OCI-LY7 (cell line): ENCODE data around the gene DDIT4. TPM values are rescaled to one million over a fixed set of nuclear protein-coding genes. Genes with fewer than 3 reads are reported as not detected.

ENCODE experiments used
- BruUV-seq: library from RNA; stranded (reverse); fragments of 400-500 nt; replicated peaks from 2 replicates; lab custom pipeline; 2021; lab: Mats Ljungman, UMichigan
- CTCF ChIA-PET: fragments of 300-600 bp; sonication (Branson Sonifier 250); formaldehyde crosslinking; loops from one replicate; lab custom pipeline; 2022; ENCODE audit warnings: antibody characterized with exemption; ENCODE audit not compliant: unreplicated experiment; lab: Charles Lee
- POLR2A ChIA-PET: fragments of 300-600 bp; sonication (Branson Sonifier 250); formaldehyde crosslinking; loops from one replicate; lab custom pipeline; 2022; ENCODE audit warnings: antibody characterized with exemption; lab: Charles Lee
- DNase-seq: peaks from one replicate; pipeline ENCODE4 v3.0.0-alpha.2; 2015; ENCODE audit warnings: low spot score
- H2AFZ ChIP-seq: fragments of 200-600 bp; sonication (generic), shearing (Covaris generic); 2 replicates; pipeline ENCODE4 v1.6.1; 2014; ENCODE audit warnings: mild to moderate bottlenecking, antibody characterized with exemption, low read length, moderate library complexity
- H3K27ac ChIP-seq: fragments of 200-600 bp; sonication (generic); 2 replicates; pipeline ENCODE4 v1.5.1; 2014; ENCODE audit warnings: mixed run types, low read depth, mild to moderate bottlenecking, moderate library complexity, low read length, inconsistent platforms; ENCODE audit not compliant: poor library complexity, severe bottlenecking
- H3K36me3 ChIP-seq: fragments of 200-600 bp; sonication (generic); 2 replicates; pipeline ENCODE4 v1.6.1; 2014; ENCODE audit warnings: mild to moderate bottlenecking, antibody characterized with exemption, low read length, moderate library complexity, mixed read lengths; ENCODE audit not compliant: insufficient read depth
- H3K4me1 ChIP-seq: fragments of 200-600 bp; sonication (generic); 2 replicates; pipeline ENCODE4 v1.5.1; 2014; ENCODE audit warnings: mild to moderate bottlenecking, low read length; ENCODE audit not compliant: insufficient read depth, poor library complexity, severe bottlenecking
- H3K4me2 ChIP-seq: fragments of 200-600 bp; sonication (generic); 2 replicates; pipeline ENCODE4 v1.6.1; 2014; ENCODE audit warnings: mild to moderate bottlenecking, low read length
- H3K4me3 ChIP-seq: fragments of 200-600 bp; sonication (generic); 2 replicates; pipeline ENCODE4 v1.5.1; 2014; ENCODE audit warnings: mild to moderate bottlenecking, low read depth, low read length; ENCODE audit not compliant: poor library complexity, severe bottlenecking
- H3K79me2 ChIP-seq: fragments of 200-600 bp; sonication (generic); 2 replicates; pipeline ENCODE4 v1.6.1; 2016; ENCODE audit warnings: low read depth, mild to moderate bottlenecking, low read length, moderate library complexity, mixed read lengths; ENCODE audit not compliant: insufficient read depth
- H3K9me2 ChIP-seq: fragments of 200-600 bp; sonication (generic); 2 replicates; pipeline ENCODE4 v1.6.1; 2016; ENCODE audit warnings: mild to moderate bottlenecking, low read length, mixed read lengths; ENCODE audit not compliant: insufficient read depth
- H3K9me3 ChIP-seq: fragments of 200-600 bp; sonication (generic); 2 replicates; pipeline ENCODE4 v1.6.1; 2014; ENCODE audit warnings: mild to moderate bottlenecking, mixed run types, low read length, mixed read lengths
- H4K20me1 ChIP-seq: fragments of 200-600 bp; sonication (generic); 2 replicates; pipeline ENCODE4 v1.6.1; 2014; ENCODE audit warnings: mild to moderate bottlenecking, antibody characterized with exemption, low read length, moderate library complexity, mixed read lengths; ENCODE audit not compliant: insufficient read depth
- EZH2phosphoT487 ChIP-seq: fragments of 200-600 bp; sonication (generic); IDR thresholded peaks from 2 replicates; pipeline ENCODE4 v1.6.1; 2018; ENCODE audit warnings: low read depth, borderline replicate concordance, mild to moderate bottlenecking, mixed run types, antibody characterized with exemption, low read length, moderate library complexity, mixed read lengths
- intact Hi-C: fragments of 100-400 bp; cut with micrococcal nuclease; formaldehyde crosslinking; loops from one replicate; pipeline ENCODE4 v1.10.0; 2022; ENCODE audit not compliant: unreplicated experiment
- total RNA-seq, 2 experiments: library from RNA; depleted of rRNA in 1 of 2; stranded (reverse); fragments of >200 nt in 1 of 2; shearing (Covaris generic) in 1 of 2; gene quantifications; 2 replicates each; pipeline ENCODE4 v1.2.3, GENCODE V29; 2014 to 2022
- TF ChIP-seq, protein P1 (sequence below): fragments of 200-600 bp; sonication (generic); conservative IDR thresholded peaks from 2 replicates; pipeline ENCODE4 v1.5.1; 2014; ENCODE audit warnings: mild to moderate bottlenecking, antibody characterized with exemption, low read length, moderate library complexity, mixed read lengths

DDIT4 gene
- total RNA-seq, 2 experiments from 2014 or later, result 91.8 to 102 TPM

DNA sequence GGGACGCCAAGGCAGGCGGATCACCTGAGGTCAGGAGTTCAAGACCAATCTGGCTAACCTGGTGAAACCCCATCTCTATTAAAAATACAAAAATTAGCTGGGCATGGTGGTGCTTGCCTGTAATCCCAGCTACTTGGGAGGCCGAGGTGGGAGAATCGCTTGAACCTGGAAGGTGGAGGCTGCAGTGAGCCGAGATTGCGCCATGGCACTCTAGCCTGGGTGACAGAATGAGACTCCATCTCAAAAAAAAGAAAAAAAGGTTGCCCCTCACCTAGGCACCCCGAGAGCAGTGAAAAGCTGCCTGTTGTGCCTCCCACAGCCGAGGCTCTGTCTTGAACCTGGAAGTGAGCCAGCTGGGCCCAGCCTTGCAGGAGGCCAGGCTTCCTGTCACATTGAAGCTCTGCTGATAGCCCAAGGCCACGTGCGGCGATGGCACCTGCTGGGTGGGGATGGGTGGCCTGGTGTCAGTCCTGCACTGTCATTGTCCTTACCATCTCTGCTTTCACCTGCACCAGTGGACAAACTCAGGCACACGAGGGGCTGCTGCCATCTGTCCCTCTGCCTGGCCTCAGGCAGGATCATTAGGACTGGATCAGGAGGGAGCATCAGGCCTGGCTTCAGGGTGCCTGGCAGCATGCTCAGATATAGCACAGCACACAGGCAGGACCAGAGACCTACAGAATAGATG, 43.2 kb downstream of the DDIT4 start:
- no peaks in the 10 kb centered on the region for H3K9me3 ChIP-seq
- intact Hi-C loops, result loop anchor here (10.0 kb wide), 1 partner anchor 462 kb away; the partner anchor contains the start of gene PSAP
- TF ChIP-seq, protein P1, sequence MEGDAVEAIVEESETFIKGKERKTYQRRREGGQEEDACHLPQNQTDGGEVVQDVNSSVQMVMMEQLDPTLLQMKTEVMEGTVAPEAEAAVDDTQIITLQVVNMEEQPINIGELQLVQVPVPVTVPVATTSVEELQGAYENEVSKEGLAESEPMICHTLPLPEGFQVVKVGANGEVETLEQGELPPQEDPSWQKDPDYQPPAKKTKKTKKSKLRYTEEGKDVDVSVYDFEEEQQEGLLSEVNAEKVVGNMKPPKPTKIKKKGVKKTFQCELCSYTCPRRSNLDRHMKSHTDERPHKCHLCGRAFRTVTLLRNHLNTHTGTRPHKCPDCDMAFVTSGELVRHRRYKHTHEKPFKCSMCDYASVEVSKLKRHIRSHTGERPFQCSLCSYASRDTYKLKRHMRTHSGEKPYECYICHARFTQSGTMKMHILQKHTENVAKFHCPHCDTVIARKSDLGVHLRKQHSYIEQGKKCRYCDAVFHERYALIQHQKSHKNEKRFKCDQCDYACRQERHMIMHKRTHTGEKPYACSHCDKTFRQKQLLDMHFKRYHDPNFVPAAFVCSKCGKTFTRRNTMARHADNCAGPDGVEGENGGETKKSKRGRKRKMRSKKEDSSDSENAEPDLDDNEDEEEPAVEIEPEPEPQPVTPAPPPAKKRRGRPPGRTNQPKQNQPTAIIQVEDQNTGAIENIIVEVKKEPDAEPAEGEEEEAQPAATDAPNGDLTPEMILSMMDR, result no peak
- TF ChIP-seq EZH2phosphoT487, result no peak
- H3K4me3 ChIP-seq, result no peak overlapping the region
- no TSS peak for BruUV-seq
- H3K27ac ChIP-seq, result peak overlapping the region; percentile 31
- no peaks in the 10 kb centered on the region for H3K36me3 ChIP-seq
- peak overlapping the region; percentile 47; the same call in 1 of the 2 replicates for H2AFZ ChIP-seq
- no peaks in the 10 kb centered on the region for H4K20me1 ChIP-seq
- peaks cover 59% of the 10 kb centered on the region for H3K4me1 ChIP-seq
- ChIA-PET CTCF (no interaction called here), POLR2A (interaction anchor here (0.9 to 3.1 kb wide), 5 partner anchors 11 to 149 kb away, joined by 3 to 13 read pairs (median 4); no protein-coding TSS in a partner anchor)
- H3K4me2 ChIP-seq, result peak overlapping the region; percentile 27; the same call in 1 of the 2 replicates
- H3K79me2 ChIP-seq, result no peaks in the 10 kb centered on the region
- H3K9me2 ChIP-seq, result no peaks in the 10 kb centered on the region
- DNase-seq, result peak; percentile 74

DNA sequence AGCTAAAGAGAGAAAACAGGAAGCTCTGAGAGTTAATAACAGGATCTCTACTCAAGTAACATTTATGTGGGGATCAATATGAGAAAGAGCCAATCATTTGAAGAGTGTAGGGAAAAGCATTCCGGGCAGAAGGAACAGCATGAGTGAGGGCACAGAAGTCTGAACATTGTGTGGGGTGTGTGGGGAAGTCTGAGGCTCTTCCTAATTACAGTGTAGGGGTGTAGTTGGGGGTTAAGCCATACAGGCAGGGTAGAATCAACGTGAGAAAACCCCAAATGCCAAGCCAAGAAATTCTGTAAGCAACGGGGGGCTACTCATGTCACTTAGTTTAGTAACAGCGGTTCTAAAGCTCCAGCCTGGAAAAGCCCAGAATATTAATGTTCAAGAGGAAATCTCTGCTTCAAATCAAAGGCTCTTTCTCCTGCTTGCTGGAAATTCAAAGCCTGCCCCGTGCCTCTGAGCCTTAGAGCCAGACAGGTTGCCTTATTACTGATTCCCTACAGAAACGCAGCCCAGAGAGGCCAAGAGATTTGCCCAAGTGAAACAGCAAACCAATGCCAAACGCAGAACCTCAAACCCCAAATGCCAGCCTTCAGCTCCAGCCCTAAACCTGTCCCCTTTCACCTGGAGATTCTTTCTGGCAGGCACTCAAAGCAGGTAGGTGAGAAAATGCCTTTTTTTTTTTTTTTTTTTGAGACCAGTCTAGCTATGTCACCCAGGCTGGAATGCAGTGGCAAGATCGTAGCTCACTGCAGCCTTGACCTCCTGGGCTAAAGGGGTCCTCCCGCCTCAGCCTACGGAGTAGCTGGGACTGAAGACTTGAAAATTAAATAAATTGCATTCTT, 44.9 kb downstream of the DDIT4 start:
- ChIA-PET CTCF (interaction anchor here (0.6 to 1.6 kb wide), 2 partner anchors 45 to 59 kb away, joined by 3 to 7 read pairs; partner anchors contain the start of gene DDIT4), POLR2A (interaction anchor here (0.6 to 6.4 kb wide), 16 partner anchors 10 to 239 kb away, joined by 3 to 91 read pairs (median 4); partner anchors contain the start of gene DDIT4)
- DNase-seq, result no peak
- Histone ChIP-seq H3K27ac (peak overlapping the region; percentile 97), H3K4me2 (peak overlapping the region; percentile 82), H3K9me3 (no peaks in the 10 kb centered on the region), H3K9me2 (no peaks in the 10 kb centered on the region), H2AFZ (peak overlapping the region; percentile 57), H3K79me2 (no peaks in the 10 kb centered on the region), H3K4me3 (peak overlapping the region; percentile 66), H4K20me1 (no peaks in the 10 kb centered on the region), H3K36me3 (no peaks in the 10 kb centered on the region), H3K4me1 (peaks cover 77% of the 10 kb centered on the region)
- no peak for TF ChIP-seq EZH2phosphoT487
- TF ChIP-seq, protein P1, result no peak
- intact Hi-C loops, result loop anchor here (10.0 kb wide), 1 partner anchor 464 kb away; the partner anchor contains the start of gene PSAP
- TSS peak; percentile 86 for BruUV-seq
